Hepatocyte (in vitro differentiated cells): ENCODE data around the gene SPPL2C. TPM values are rescaled to one million over a fixed set of nuclear protein-coding genes. Genes with fewer than 3 reads are reported as not detected.

Experiments used
- DNase-seq: peaks from one replicate; pipeline ENCODE4 v3.0.0-alpha.2; 2016; ENCODE audit warnings: low spot score
- H2AFZ ChIP-seq: fragments of 200-600 bp; sonication (generic); 2 replicates; pipeline ENCODE4 v1.6.0; 2016; ENCODE audit warnings: antibody characterized with exemption, mild to moderate bottlenecking
- H3K27ac ChIP-seq: fragments of 200-600 bp; sonication (generic); 2 replicates; pipeline ENCODE4 v1.5.1; 2016; ENCODE audit warnings: mild to moderate bottlenecking
- H3K27me3 ChIP-seq: fragments of 200-600 bp; sonication (generic); 2 replicates; pipeline ENCODE4 v1.6.1; 2016
- H3K36me3 ChIP-seq: fragments of 200-600 bp; sonication (generic); replicated peaks from 2 replicates; pipeline ENCODE4 v1.5.1; 2016; ENCODE audit warnings: low read depth; ENCODE audit not compliant: insufficient read depth
- H3K4me1 ChIP-seq: fragments of 200-600 bp; sonication (generic); 2 replicates; pipeline ENCODE4 v1.5.1; 2016; ENCODE audit warnings: mild to moderate bottlenecking, moderate library complexity; ENCODE audit not compliant: insufficient read depth
- H3K4me2 ChIP-seq: fragments of 200-600 bp; sonication (generic); 2 replicates; pipeline ENCODE4 v1.6.0; 2016
- H3K4me3 ChIP-seq: fragments of 200-600 bp; sonication (generic); 2 replicates; pipeline ENCODE4 v1.5.1; 2016; ENCODE audit warnings: mild to moderate bottlenecking
- H3K79me2 ChIP-seq: fragments of 200-600 bp; sonication (generic); 2 replicates; pipeline ENCODE4 v1.6.0; 2017; ENCODE audit warnings: mild to moderate bottlenecking
- H3K9me2 ChIP-seq: fragments of 200-600 bp; sonication (generic); replicated peaks from 2 replicates; pipeline ENCODE4 v1.6.0; 2017; ENCODE audit warnings: mild to moderate bottlenecking; ENCODE audit not compliant: insufficient read depth
- H3K9me3 ChIP-seq: fragments of 200-600 bp; sonication (generic); 2 replicates; pipeline ENCODE4 v1.5.1; 2016; ENCODE audit warnings: low read depth, mild to moderate bottlenecking
- H4K20me1 ChIP-seq: fragments of 200-600 bp; sonication (generic); 2 replicates; pipeline ENCODE4 v1.6.0; 2016; ENCODE audit warnings: mild to moderate bottlenecking; ENCODE audit not compliant: insufficient read depth, poor library complexity, severe bottlenecking
- CTCF ChIP-seq: fragments of 200-600 bp; sonication (generic); IDR thresholded peaks from 2 replicates; pipeline ENCODE4 v1.5.1; 2016; ENCODE audit warnings: antibody characterized with exemption, mild to moderate bottlenecking; ENCODE audit not compliant: poor library complexity
- EZH2 ChIP-seq: fragments of 200-600 bp; sonication (generic); IDR thresholded peaks from 2 replicates; pipeline ENCODE4 v1.6.1; 2016; ENCODE audit warnings: antibody characterized with exemption, mild to moderate bottlenecking, borderline replicate concordance
- EZH2phosphoT487 ChIP-seq: fragments of 200-600 bp; sonication (generic); IDR thresholded peaks from one replicate; pipeline ENCODE4 v1.6.1; 2018; ENCODE audit warnings: antibody characterized with exemption, mild to moderate bottlenecking, low read depth, moderate library complexity; ENCODE audit not compliant: unreplicated experiment, severe bottlenecking
- WGBS: methylation state at CpG from one replicate; pipeline ENCODE4 v1.1.6; 2016; ENCODE audit warnings: low lambda C conversion rate; ENCODE audit errors: missing lambda C conversion rate; 5-methylcytosine and 5-hydroxymethylcytosine counted together
- polyA plus RNA-seq: library from polyadenylated mRNA; unstranded; fragments of >200 nt; fragmentation: Nextera tagmentation; extraction: Ambion mirVana; gene quantifications from 2 replicates; pipeline ENCODE4 v1.2.1, GENCODE V29; 2016
- total RNA-seq: library from RNA; depleted of rRNA; stranded (reverse); fragments of >200 nt; gene quantifications from 2 replicates; pipeline ENCODE4 v1.2.3, GENCODE V29; 2014

Gene SPPL2C
- total and polyA plus RNA-seq, 2 experiments from 2014 or later, result not detected

- no peaks in the 10 kb centered on the region for H4K20me1 ChIP-seq
- H2AFZ ChIP-seq, result no peak overlapping the region
- no peaks in the 10 kb centered on the region for H3K79me2 ChIP-seq
- H3K4me1 ChIP-seq, result no peaks in the 10 kb centered on the region
- no peaks in the 10 kb centered on the region for H3K36me3 ChIP-seq
- peaks cover 3% of the 10 kb centered on the region for H3K27me3 ChIP-seq
- 65% methylated on average over 5 of the region's 5 CpGs for WGBS
- TF ChIP-seq EZH2phosphoT487, result no peak
- no peak for TF ChIP-seq CTCF
- no peak for TF ChIP-seq EZH2
- no peak overlapping the region for H3K27ac ChIP-seq
- H3K4me2 ChIP-seq, result no peak overlapping the region
- no peaks in the 10 kb centered on the region for H3K9me3 ChIP-seq
- H3K4me3 ChIP-seq, result no peak overlapping the region
- H3K9me2 ChIP-seq, result no peaks in the 10 kb centered on the region
- no peak for DNase-seq
Measured at GRCh38 chr17:45871718-45872117, 27.0 kb downstream of the SPPL2C start.

GRCh38 chr17:45873728-45874127 is 29.0 kb downstream of the SPPL2C start:
- Histone ChIP-seq H3K4me1 (no peaks in the 10 kb centered on the region), H3K27ac (no peak overlapping the region), H3K36me3 (no peaks in the 10 kb centered on the region), H3K79me2 (no peaks in the 10 kb centered on the region), H3K4me3 (no peak overlapping the region), H3K9me2 (no peaks in the 10 kb centered on the region), H4K20me1 (no peaks in the 10 kb centered on the region), H3K27me3 (peaks cover 16% of the 10 kb centered on the region), H3K9me3 (no peaks in the 10 kb centered on the region), H3K4me2 (no peak overlapping the region), H2AFZ (no peak overlapping the region)
- 45% methylated on average over 6 of the region's 6 CpGs for WGBS
- TF ChIP-seq CTCF (no peak), EZH2 (no peak), EZH2phosphoT487 (no peak)
- no peak for DNase-seq

GRCh38 chr17:45874151-45874550 is 29.5 kb downstream of the SPPL2C start:
- H3K9me3 ChIP-seq, result no peaks in the 10 kb centered on the region
- no peak overlapping the region for H3K4me3 ChIP-seq
- H3K36me3 ChIP-seq, result no peaks in the 10 kb centered on the region
- no peak for DNase-seq
- no peaks in the 10 kb centered on the region for H3K4me1 ChIP-seq
- WGBS, result 82% methylated on average over 3 of the region's 3 CpGs
- no peaks in the 10 kb centered on the region for H3K9me2 ChIP-seq
- H2AFZ ChIP-seq, result no peak overlapping the region
- peaks cover 16% of the 10 kb centered on the region for H3K27me3 ChIP-seq
- TF ChIP-seq CTCF (no peak), EZH2phosphoT487 (no peak), EZH2 (no peak)
- H4K20me1 ChIP-seq, result no peaks in the 10 kb centered on the region
- no peak overlapping the region for H3K27ac ChIP-seq
- no peak overlapping the region for H3K4me2 ChIP-seq
- H3K79me2 ChIP-seq, result no peaks in the 10 kb centered on the region

GRCh38 chr17:45876539-45876938 is 31.9 kb downstream of the SPPL2C start:
- Histone ChIP-seq H3K27me3 (peaks cover 16% of the 10 kb centered on the region), H3K4me2 (no peak overlapping the region), H3K27ac (no peak overlapping the region), H3K4me1 (no peaks in the 10 kb centered on the region), H3K9me2 (no peaks in the 10 kb centered on the region), H4K20me1 (no peaks in the 10 kb centered on the region), H3K79me2 (no peaks in the 10 kb centered on the region), H3K4me3 (no peak overlapping the region), H3K36me3 (no peaks in the 10 kb centered on the region), H2AFZ (no peak overlapping the region), H3K9me3 (no peaks in the 10 kb centered on the region)
- TF ChIP-seq CTCF (no peak), EZH2phosphoT487 (no peak), EZH2 (no peak)
- DNase-seq, result no peak
- WGBS, result 72% methylated on average over 3 of the region's 3 CpGs
